Measurements from ENCODE around the gene PLTP.

Gene PLTP

GRCh38 chr20:45927071-45927878 is 15.3 kb upstream of the PLTP start:
- Histone ChIP-seq H2AFZ (ENCODE audit: low read depth, low read length, severe bottlenecking) (no peak overlapping the region), H3K4me2 (ENCODE audit: low read depth, low read length, poor library complexity, severe bottlenecking) (no peak overlapping the region), H3K27me3 (ENCODE audit: low read length) (no peaks in the 10 kb centered on the region), H3K9ac (ENCODE audit: low read length) (no peak overlapping the region), H3K9me2 (replicated peaks; ENCODE audit: insufficient read depth, low read length) (no peaks in the 10 kb centered on the region), H3K79me2 (ENCODE audit: insufficient read depth, low read length) (no peaks in the 10 kb centered on the region), H3K9me3 (ENCODE audit: insufficient read depth, low read length) (no peaks in the 10 kb centered on the region), H3K4me3 (ENCODE audit: insufficient read depth, low read length, poor library complexity, severe bottlenecking) (no peak overlapping the region), H3K27ac (ENCODE audit: low read depth, low read length) (no peak overlapping the region), H4K20me1 (ENCODE audit: low read depth, low read length) (no peaks in the 10 kb centered on the region), H3F3A (ENCODE audit: insufficient read depth) (no peaks in the 10 kb centered on the region), H3K36me3 (ENCODE audit: low read length) (no peaks in the 10 kb centered on the region)
- TF ChIP-seq, protein P1, sequence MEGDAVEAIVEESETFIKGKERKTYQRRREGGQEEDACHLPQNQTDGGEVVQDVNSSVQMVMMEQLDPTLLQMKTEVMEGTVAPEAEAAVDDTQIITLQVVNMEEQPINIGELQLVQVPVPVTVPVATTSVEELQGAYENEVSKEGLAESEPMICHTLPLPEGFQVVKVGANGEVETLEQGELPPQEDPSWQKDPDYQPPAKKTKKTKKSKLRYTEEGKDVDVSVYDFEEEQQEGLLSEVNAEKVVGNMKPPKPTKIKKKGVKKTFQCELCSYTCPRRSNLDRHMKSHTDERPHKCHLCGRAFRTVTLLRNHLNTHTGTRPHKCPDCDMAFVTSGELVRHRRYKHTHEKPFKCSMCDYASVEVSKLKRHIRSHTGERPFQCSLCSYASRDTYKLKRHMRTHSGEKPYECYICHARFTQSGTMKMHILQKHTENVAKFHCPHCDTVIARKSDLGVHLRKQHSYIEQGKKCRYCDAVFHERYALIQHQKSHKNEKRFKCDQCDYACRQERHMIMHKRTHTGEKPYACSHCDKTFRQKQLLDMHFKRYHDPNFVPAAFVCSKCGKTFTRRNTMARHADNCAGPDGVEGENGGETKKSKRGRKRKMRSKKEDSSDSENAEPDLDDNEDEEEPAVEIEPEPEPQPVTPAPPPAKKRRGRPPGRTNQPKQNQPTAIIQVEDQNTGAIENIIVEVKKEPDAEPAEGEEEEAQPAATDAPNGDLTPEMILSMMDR (IDR thresholded peaks at IDR 0.05; ENCODE audit: insufficient read depth, low read length, poor library complexity, severe bottlenecking) = no peak
- TF ChIP-seq EZH2phosphoT487 (conservative IDR thresholded peaks at IDR 0.05; ENCODE audit: low read length) = no peak

DNA sequence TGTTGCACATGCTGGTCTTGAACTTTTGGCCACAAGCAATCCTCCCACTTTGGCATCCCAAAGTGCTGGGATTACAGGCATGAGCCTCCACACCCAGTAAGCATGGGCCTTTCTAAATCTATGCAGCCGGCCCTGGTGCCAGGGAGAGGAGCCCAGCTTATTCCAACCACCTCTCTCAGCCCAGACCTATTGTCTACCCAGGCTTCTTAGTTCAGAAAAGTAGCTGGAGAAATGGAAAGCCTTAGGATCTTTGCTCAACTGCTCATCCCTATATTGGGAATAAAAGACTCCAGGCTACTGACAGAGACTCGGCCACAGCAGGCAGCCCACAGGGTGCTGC is 14.7 kb upstream of the PLTP start:
- Histone ChIP-seq H4K20me1 (ENCODE audit: low read depth, low read length) (no peaks in the 10 kb centered on the region), H2AFZ (ENCODE audit: low read depth, low read length, severe bottlenecking) (no peak overlapping the region), H3K9me3 (ENCODE audit: insufficient read depth, low read length) (no peaks in the 10 kb centered on the region), H3K79me2 (ENCODE audit: insufficient read depth, low read length) (no peaks in the 10 kb centered on the region), H3K9me2 (replicated peaks; ENCODE audit: insufficient read depth, low read length) (no peaks in the 10 kb centered on the region), H3K9ac (ENCODE audit: low read length) (no peak overlapping the region), H3K27ac (ENCODE audit: low read depth, low read length) (no peak overlapping the region), H3K36me3 (ENCODE audit: low read length) (no peaks in the 10 kb centered on the region), H3K4me2 (ENCODE audit: low read depth, low read length, poor library complexity, severe bottlenecking) (no peak overlapping the region), H3K4me3 (ENCODE audit: insufficient read depth, low read length, poor library complexity, severe bottlenecking) (no peak overlapping the region), H3K27me3 (ENCODE audit: low read length) (no peaks in the 10 kb centered on the region), H3F3A (ENCODE audit: insufficient read depth) (no peaks in the 10 kb centered on the region)
- TF ChIP-seq, protein P1 (IDR thresholded peaks at IDR 0.05; ENCODE audit: insufficient read depth, low read length, poor library complexity, severe bottlenecking) = no peak
- no peak for TF ChIP-seq EZH2phosphoT487 (conservative IDR thresholded peaks at IDR 0.05; ENCODE audit: low read length)

- Histone ChIP-seq H3F3A (ENCODE audit: insufficient read depth) (no peaks in the 10 kb centered on the region), H3K27ac (ENCODE audit: low read depth, low read length) (no peak overlapping the region), H3K4me3 (ENCODE audit: insufficient read depth, low read length, poor library complexity, severe bottlenecking) (no peak overlapping the region), H3K9me3 (ENCODE audit: insufficient read depth, low read length) (no peaks in the 10 kb centered on the region), H3K79me2 (ENCODE audit: insufficient read depth, low read length) (no peaks in the 10 kb centered on the region), H4K20me1 (ENCODE audit: low read depth, low read length) (no peaks in the 10 kb centered on the region), H3K27me3 (ENCODE audit: low read length) (no peaks in the 10 kb centered on the region), H3K9ac (ENCODE audit: low read length) (no peak overlapping the region), H2AFZ (ENCODE audit: low read depth, low read length, severe bottlenecking) (no peak overlapping the region), H3K36me3 (ENCODE audit: low read length) (no peaks in the 10 kb centered on the region), H3K9me2 (replicated peaks; ENCODE audit: insufficient read depth, low read length) (no peaks in the 10 kb centered on the region), H3K4me2 (ENCODE audit: low read depth, low read length, poor library complexity, severe bottlenecking) (no peak overlapping the region)
- TF ChIP-seq, protein P1 (IDR thresholded peaks at IDR 0.05; ENCODE audit: insufficient read depth, low read length, poor library complexity, severe bottlenecking) = no peak
- TF ChIP-seq EZH2phosphoT487 (conservative IDR thresholded peaks at IDR 0.05; ENCODE audit: low read length) = no peak
Observed at GRCh38 chr20:45925821-45926506, 14.0 kb upstream of the PLTP start.

All from SU-DHL-6 (cell line).